BJ (cell line): Measurements from ENCODE around the gene AJM1. TPM values are rescaled to one million over a fixed set of nuclear protein-coding genes. Genes with fewer than 3 reads are reported as not detected.
A peak's percentile ranks its signal among the peaks of the same experiment; 100 is the strongest.
"Not testable (repeated sequence)": the region's sequence is repeated elsewhere in the genome, so short reads cannot be mapped to it uniquely, and the experiment has no call there.

Source experiments
- CTCF ChIA-PET: fragments of 350-600 bp; formaldehyde crosslinking; extraction: SDS; loops from one replicate; lab custom pipeline; 2021; ENCODE audit warnings: antibody characterized with exemption, inconsistent platforms; lab: Yijun Ruan, JAX
- POLR2A ChIA-PET: fragments of 300-600 bp; sonication (Branson Sonifier 250); formaldehyde crosslinking; extraction: SDS; loops from one replicate; lab custom pipeline; 2021; ENCODE audit warnings: antibody characterized with exemption; lab: Charles Lee
- DNase-seq: peaks from one replicate; pipeline ENCODE4 v3.0.0-alpha.2; 2011; ENCODE audit warnings: low read depth
- H3K27me3 ChIP-seq: 2 replicates; pipeline ENCODE4 v1.6.0; 2011; ENCODE audit warnings: low read length; ENCODE audit not compliant: control insufficient read depth, insufficient read depth
- H3K36me3 ChIP-seq: 2 replicates; pipeline ENCODE4 v1.5.1; 2011; ENCODE audit warnings: low read length; ENCODE audit not compliant: control insufficient read depth, insufficient read depth
- H3K4me3 ChIP-seq: 2 replicates; pipeline ENCODE4 v1.5.1; 2011; ENCODE audit warnings: low read depth, mild to moderate bottlenecking, control low read depth, low read length
- CTCF ChIP-seq: IDR thresholded peaks from 2 replicates; pipeline ENCODE4 v1.5.1; 2011; ENCODE audit warnings: low read depth, mild to moderate bottlenecking, control low read depth, inconsistent platforms, low read length, moderate library complexity; ENCODE audit not compliant: insufficient read depth
- polyA plus RNA-seq: library from polyadenylated mRNA; depleted of rRNA; stranded (reverse); fragments of >200 nt; gene quantifications from 2 replicates; pipeline ENCODE4 v1.2.3, GENCODE V29; 2011

The AJM1 gene
- polyA plus RNA-seq, 1 experiment: 0.86 TPM

GRCh38 chr9:136862849-136863622 lies 20.8 kb downstream of the AJM1 start:
- Histone ChIP-seq H3K27me3 (no peaks in the 10 kb centered on the region), H3K36me3 (peaks cover 26% of the 10 kb centered on the region), H3K4me3 (no peak overlapping the region)
- ChIA-PET CTCF (no interaction called here), POLR2A (no interaction called here)
- DNase-seq: no peak
- no peak for TF ChIP-seq CTCF

GRCh38 chr9:136863623-136864273 lies 21.5 kb downstream of the AJM1 start:
- POLR2A ChIA-PET: no interaction called here
- no peaks in the 10 kb centered on the region for H3K27me3 ChIP-seq
- DNase-seq: no peak
- no peak for TF ChIP-seq CTCF
- CTCF ChIA-PET: no interaction called here
- no peak overlapping the region for H3K4me3 ChIP-seq
- H3K36me3 ChIP-seq: peaks cover 26% of the 10 kb centered on the region

- Histone ChIP-seq H3K27me3 (no peaks in the 10 kb centered on the region), H3K36me3 (peaks cover 24% of the 10 kb centered on the region), H3K4me3 (peak overlapping the region; percentile 96)
- ChIA-PET CTCF (interaction anchor here (0.9 kb wide), 1 partner anchor 55 kb away, joined by 3 read pairs; no protein-coding TSS in a partner anchor), POLR2A (no interaction called here)
- TF ChIP-seq CTCF: no peak
- DNase-seq: no peak
Observed at GRCh38 chr9:136865041-136865767, 22.9 kb downstream of the AJM1 start.

- Histone ChIP-seq H3K4me3 (peak overlapping the region; percentile 96), H3K27me3 (no peaks in the 10 kb centered on the region), H3K36me3 (peaks cover 22% of the 10 kb centered on the region)
- CTCF ChIA-PET: no interaction called here
- POLR2A ChIA-PET: no interaction called here
- DNase-seq: no peak
- TF ChIP-seq CTCF: no peak
Observed at GRCh38 chr9:136865768-136866103, 23.5 kb downstream of the AJM1 start.

- DNase-seq, H3K27me3 ChIP-seq, POLR2A ChIA-PET: not testable (repeated sequence)
- Histone ChIP-seq H3K4me3 (peak overlapping the region; percentile 96), H3K36me3 (peaks cover 14% of the 10 kb centered on the region)
- CTCF ChIA-PET: interaction anchor here (1.1 kb wide), 1 partner anchor 17 kb away, joined by 3 read pairs; no protein-coding TSS in a partner anchor
Observed at GRCh38 chr9:136866898-136867421, 24.7 kb downstream of the AJM1 start.
